BLaER1 treated with 17β-estradiol and CSF1 and Interleukin-3, amounts not matched to agents 10 nM and 100 nM (cell line): ENCODE results near the gene ADAD1.

Experiments
- H3K27ac ChIP-seq, 11 experiments: shearing (Covaris generic); formaldehyde crosslinking; 2 replicates each; pipeline ENCODE4 v1.8.1; 2022
- H3K27me3 ChIP-seq, 11 experiments: shearing (Covaris generic); formaldehyde crosslinking; 2 replicates each; pipeline ENCODE4 v1.8.1; 2022
- H3K36me3 ChIP-seq, 11 experiments: shearing (Covaris generic); formaldehyde crosslinking; 2 replicates each; pipeline ENCODE4 v1.8.1; 2022
- H3K4me1 ChIP-seq, 10 experiments: shearing (Covaris generic); formaldehyde crosslinking; 2 replicates each; pipeline ENCODE4 v1.8.1; 2022
- H3K4me2 ChIP-seq, 11 experiments: shearing (Covaris generic); formaldehyde crosslinking; 2 replicates each; pipeline ENCODE4 v1.8.1; 2022
- H3K4me3 ChIP-seq, 10 experiments: shearing (Covaris generic); formaldehyde crosslinking; 2 replicates each; pipeline ENCODE4 v1.8.1; 2022
- H3K9ac ChIP-seq, 11 experiments: shearing (Covaris generic); formaldehyde crosslinking; 2 replicates each; pipeline ENCODE4 v1.8.1; 2022
- H3K9me3 ChIP-seq, 11 experiments: shearing (Covaris generic); formaldehyde crosslinking; replicated peaks in 1 of 11; 2 replicates each; pipeline ENCODE4 v1.8.1; 2022
- H4K20me1 ChIP-seq, 11 experiments: shearing (Covaris generic); formaldehyde crosslinking; 2 replicates each; pipeline ENCODE4 v1.8.1; 2022
- Cebpa-rat ChIP-seq, 11 experiments: shearing (Covaris generic); IDR thresholded peaks; 2 replicates each; pipeline ENCODE4 v1.8.1; 2022

The ADAD1 gene

GRCh38 chr4:122378711-122379110 is at the start of gene ADAD1:
Gene ADAD1, plus strand, starts transcription at chr4:122379011. Its CDS starts 1,059 bp downstream, at chr4:122380070.
- Histone ChIP-seq H3K36me3 (no peaks in the 10 kb centered on the region), H3K4me3 (no peak within 1 kb of the TSS), H3K4me2 (no peak within 1 kb of the TSS), H3K9ac (no peak within 1 kb of the TSS), H4K20me1 (no peaks in the 10 kb centered on the region), H3K27ac (no peak within 1 kb of the TSS), H3K4me1 (no peaks in the 10 kb centered on the region), H3K27me3 (no peaks in the 10 kb centered on the region), H3K9me3 (peaks cover 0 to 12% (median 8%) of the 10 kb centered on the region in 11 experiments; a peak in 11 of 22 replicates)
- TF ChIP-seq Cebpa-rat (IDR thresholded peaks at IDR 0.05), result no peak

- no peak for TF ChIP-seq Cebpa-rat (IDR thresholded peaks at IDR 0.05)
- H3K9me3 ChIP-seq, result no peaks in the 10 kb centered on the region
- no peak overlapping the region for H3K4me2 ChIP-seq
- no peak overlapping the region for H3K27ac ChIP-seq
- H3K9ac ChIP-seq, result no peak overlapping the region
- no peak overlapping the region for H3K4me3 ChIP-seq
- peaks cover 19 to 80% (median 38%) of the 10 kb centered on the region in 11 experiments for H3K36me3 ChIP-seq
- H4K20me1 ChIP-seq, result no peaks in the 10 kb centered on the region
- no peaks in the 10 kb centered on the region for H3K4me1 ChIP-seq
- no peaks in the 10 kb centered on the region for H3K27me3 ChIP-seq
Measured at GRCh38 chr4:122329876-122330565, 48.8 kb upstream of the ADAD1 start.

GRCh38 chr4:122331195-122331594 is 47.6 kb upstream of the ADAD1 start:
- Histone ChIP-seq H3K36me3 (peaks cover 31 to 87% (median 45%) of the 10 kb centered on the region in 11 experiments), H3K9ac (no peak overlapping the region), H3K9me3 (no peaks in the 10 kb centered on the region), H3K27ac (no peak overlapping the region), H3K4me2 (no peak overlapping the region), H3K4me1 (no peaks in the 10 kb centered on the region), H3K4me3 (no peak overlapping the region), H3K27me3 (no peaks in the 10 kb centered on the region), H4K20me1 (no peaks in the 10 kb centered on the region)
- no peak for TF ChIP-seq Cebpa-rat (IDR thresholded peaks at IDR 0.05)

GRCh38 chr4:122334828-122335227 is 44.0 kb upstream of the ADAD1 start:
- Histone ChIP-seq H3K9me3 (no peaks in the 10 kb centered on the region), H3K27me3 (no peaks in the 10 kb centered on the region), H3K36me3 (peaks cover 23 to 91% (median 52%) of the 10 kb centered on the region in 11 experiments), H4K20me1 (no peaks in the 10 kb centered on the region), H3K4me1 (no peaks in the 10 kb centered on the region), H3K27ac (no peak overlapping the region), H3K9ac (no peak overlapping the region), H3K4me3 (no peak overlapping the region), H3K4me2 (no peak overlapping the region)
- no peak for TF ChIP-seq Cebpa-rat (IDR thresholded peaks at IDR 0.05)

- Histone ChIP-seq H3K36me3 (peaks cover 0 to 94% (median 41%) of the 10 kb centered on the region in 11 experiments; a peak in 20 of 22 replicates), H4K20me1 (no peaks in the 10 kb centered on the region)
Measured at GRCh38 chr4:122341886-122342285, 36.9 kb upstream of the ADAD1 start.

GRCh38 chr4:122346036-122346435 is 32.8 kb upstream of the ADAD1 start:
- Histone ChIP-seq H3K27ac (no peak overlapping the region), H4K20me1 (no peaks in the 10 kb centered on the region), H3K4me2 (no peak overlapping the region), H3K9ac (no peak overlapping the region), H3K9me3 (no peaks in the 10 kb centered on the region), H3K4me1 (no peaks in the 10 kb centered on the region), H3K27me3 (no peaks in the 10 kb centered on the region), H3K36me3 (peaks cover 33 to 97% (median 64%) of the 10 kb centered on the region in 11 experiments), H3K4me3 (no peak overlapping the region)
- no peak for TF ChIP-seq Cebpa-rat (IDR thresholded peaks at IDR 0.05)

More at GRCh38 chr4:122341886-122342285, 36.9 kb upstream of the ADAD1 start:
- H3K4me2 ChIP-seq, result no peak overlapping the region
- H3K27ac ChIP-seq, result no peak overlapping the region
- H3K27me3 ChIP-seq, result no peaks in the 10 kb centered on the region
- H3K9ac ChIP-seq, result no peak overlapping the region
- no peak for TF ChIP-seq Cebpa-rat (IDR thresholded peaks at IDR 0.05)
- no peaks in the 10 kb centered on the region for H3K4me1 ChIP-seq
- no peaks in the 10 kb centered on the region for H3K9me3 ChIP-seq
- H3K4me3 ChIP-seq, result no peak overlapping the region

- Histone ChIP-seq H3K27me3 (no peaks in the 10 kb centered on the region), H3K9me3 (no peaks in the 10 kb centered on the region), H3K4me1 (no peaks in the 10 kb centered on the region), H4K20me1 (no peaks in the 10 kb centered on the region), H3K36me3 (peaks cover 38 to 97% (median 67%) of the 10 kb centered on the region in 11 experiments), H3K4me3 (no peak overlapping the region), H3K27ac (no peak overlapping the region), H3K4me2 (no peak overlapping the region), H3K9ac (no peak overlapping the region)
- no peak for TF ChIP-seq Cebpa-rat (IDR thresholded peaks at IDR 0.05)
Measured at GRCh38 chr4:122346503-122346902, 32.3 kb upstream of the ADAD1 start.

GRCh38 chr4:122356317-122356808 is 22.4 kb upstream of the ADAD1 start:
- TF ChIP-seq Cebpa-rat (IDR thresholded peaks at IDR 0.05), result no peak
- Histone ChIP-seq H3K4me2 (no peak overlapping the region), H4K20me1 (no peaks in the 10 kb centered on the region), H3K27ac (no peak overlapping the region), H3K36me3 (peaks cover 36 to 99% (median 53%) of the 10 kb centered on the region in 11 experiments), H3K9me3 (no peaks in the 10 kb centered on the region), H3K9ac (no peak overlapping the region), H3K4me1 (no peaks in the 10 kb centered on the region), H3K4me3 (no peak overlapping the region), H3K27me3 (no peaks in the 10 kb centered on the region)

GRCh38 chr4:122360754-122361153 is 18.1 kb upstream of the ADAD1 start:
- TF ChIP-seq Cebpa-rat (IDR thresholded peaks at IDR 0.05), result no peak
- no peak overlapping the region for H3K27ac ChIP-seq
- H3K4me2 ChIP-seq, result no peak overlapping the region
- H3K36me3 ChIP-seq, result peaks cover 20 to 96% (median 42%) of the 10 kb centered on the region in 11 experiments
- H4K20me1 ChIP-seq, result no peaks in the 10 kb centered on the region
- H3K4me3 ChIP-seq, result no peak overlapping the region
- H3K9me3 ChIP-seq, result peaks cover 0 to 12% (median 4%) of the 10 kb centered on the region in 11 experiments; a peak in 7 of 22 replicates
- H3K9ac ChIP-seq, result no peak overlapping the region
- no peaks in the 10 kb centered on the region for H3K4me1 ChIP-seq
- H3K27me3 ChIP-seq, result no peaks in the 10 kb centered on the region
